ENCODE measurements around the gene TRIM41. TPM values are rescaled to one million over a fixed set of nuclear protein-coding genes. Genes with fewer than 3 reads are reported as not detected.

TRIM41 gene
- total RNA-seq, 4 donors from 2014 or later: 17.9 to 23.9 (median 18.7) TPM

DNA sequence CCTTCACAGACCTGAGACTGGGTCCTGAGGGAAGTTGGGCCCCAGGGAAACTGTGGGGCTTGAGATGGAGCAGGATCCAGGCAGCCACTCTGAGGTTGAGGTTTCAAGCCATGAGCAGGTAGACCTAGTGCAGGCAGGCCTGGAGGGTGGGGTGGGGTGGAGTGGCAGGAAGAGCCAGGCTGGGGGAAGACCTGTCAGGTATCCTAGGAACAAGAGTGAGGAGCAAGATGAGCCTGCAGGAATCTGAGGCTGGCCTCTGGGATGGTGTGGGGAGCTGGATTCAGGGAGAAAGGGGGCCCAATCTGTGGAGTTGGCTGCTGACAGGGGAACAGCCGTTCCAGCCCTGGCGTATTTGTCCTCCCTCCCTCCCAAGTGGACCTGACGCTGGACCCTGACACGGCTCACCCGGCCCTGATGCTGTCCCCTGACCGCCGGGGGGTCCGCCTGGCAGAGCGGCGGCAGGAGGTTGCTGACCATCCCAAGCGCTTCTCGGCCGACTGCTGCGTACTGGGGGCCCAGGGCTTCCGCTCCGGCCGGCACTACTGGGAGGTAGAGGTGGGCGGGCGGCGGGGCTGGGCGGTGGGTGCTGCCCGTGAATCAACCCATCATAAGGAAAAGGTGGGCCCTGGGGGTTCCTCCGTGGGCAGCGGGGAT lies 10.8 kb downstream of the TRIM41 start:
- no peak for DNase-seq
- TF ChIP-seq, protein P1, sequence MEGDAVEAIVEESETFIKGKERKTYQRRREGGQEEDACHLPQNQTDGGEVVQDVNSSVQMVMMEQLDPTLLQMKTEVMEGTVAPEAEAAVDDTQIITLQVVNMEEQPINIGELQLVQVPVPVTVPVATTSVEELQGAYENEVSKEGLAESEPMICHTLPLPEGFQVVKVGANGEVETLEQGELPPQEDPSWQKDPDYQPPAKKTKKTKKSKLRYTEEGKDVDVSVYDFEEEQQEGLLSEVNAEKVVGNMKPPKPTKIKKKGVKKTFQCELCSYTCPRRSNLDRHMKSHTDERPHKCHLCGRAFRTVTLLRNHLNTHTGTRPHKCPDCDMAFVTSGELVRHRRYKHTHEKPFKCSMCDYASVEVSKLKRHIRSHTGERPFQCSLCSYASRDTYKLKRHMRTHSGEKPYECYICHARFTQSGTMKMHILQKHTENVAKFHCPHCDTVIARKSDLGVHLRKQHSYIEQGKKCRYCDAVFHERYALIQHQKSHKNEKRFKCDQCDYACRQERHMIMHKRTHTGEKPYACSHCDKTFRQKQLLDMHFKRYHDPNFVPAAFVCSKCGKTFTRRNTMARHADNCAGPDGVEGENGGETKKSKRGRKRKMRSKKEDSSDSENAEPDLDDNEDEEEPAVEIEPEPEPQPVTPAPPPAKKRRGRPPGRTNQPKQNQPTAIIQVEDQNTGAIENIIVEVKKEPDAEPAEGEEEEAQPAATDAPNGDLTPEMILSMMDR (IDR thresholded peaks at IDR 0.05): no peak
- TF ChIP-seq POLR2A (IDR thresholded peaks at IDR 0.05): no peak
- no peak for TF ChIP-seq EP300 (IDR thresholded peaks at IDR 0.05; ENCODE audit: low read depth)
- no peak for TF ChIP-seq POLR2AphosphoS5 (IDR thresholded peaks at IDR 0.05)
- Histone ChIP-seq H3K9me3 (no peaks in the 10 kb centered on the region), H3K27ac (no peak overlapping the region), H3K4me3 (no peak overlapping the region), H3K4me1 (no peaks in the 10 kb centered on the region), H3K36me3 (peaks cover 0 to 48% (median 23%) of the 10 kb centered on the region in 4 donors), H3K27me3 (no peaks in the 10 kb centered on the region)
- intact Hi-C loops (cut with DNase I; ENCODE audit: low total_unique reads): no loop called here
- in situ Hi-C loops (cut with MboI; ENCODE audit: low pct_ligation_motif_present in 1 of 4, low pct_unique_long_range_greater_than_20kb in 1 of 4, low sequenced_read_pairs in 3 of 4): no loop called here
- WGBS, 2 donors (ENCODE audit: low coverage in 1 of 2): 88% methylated on average over 24 of the region's 24 CpGs; no CpG with 5 or more reads in 1 of the 2 donors

DNA sequence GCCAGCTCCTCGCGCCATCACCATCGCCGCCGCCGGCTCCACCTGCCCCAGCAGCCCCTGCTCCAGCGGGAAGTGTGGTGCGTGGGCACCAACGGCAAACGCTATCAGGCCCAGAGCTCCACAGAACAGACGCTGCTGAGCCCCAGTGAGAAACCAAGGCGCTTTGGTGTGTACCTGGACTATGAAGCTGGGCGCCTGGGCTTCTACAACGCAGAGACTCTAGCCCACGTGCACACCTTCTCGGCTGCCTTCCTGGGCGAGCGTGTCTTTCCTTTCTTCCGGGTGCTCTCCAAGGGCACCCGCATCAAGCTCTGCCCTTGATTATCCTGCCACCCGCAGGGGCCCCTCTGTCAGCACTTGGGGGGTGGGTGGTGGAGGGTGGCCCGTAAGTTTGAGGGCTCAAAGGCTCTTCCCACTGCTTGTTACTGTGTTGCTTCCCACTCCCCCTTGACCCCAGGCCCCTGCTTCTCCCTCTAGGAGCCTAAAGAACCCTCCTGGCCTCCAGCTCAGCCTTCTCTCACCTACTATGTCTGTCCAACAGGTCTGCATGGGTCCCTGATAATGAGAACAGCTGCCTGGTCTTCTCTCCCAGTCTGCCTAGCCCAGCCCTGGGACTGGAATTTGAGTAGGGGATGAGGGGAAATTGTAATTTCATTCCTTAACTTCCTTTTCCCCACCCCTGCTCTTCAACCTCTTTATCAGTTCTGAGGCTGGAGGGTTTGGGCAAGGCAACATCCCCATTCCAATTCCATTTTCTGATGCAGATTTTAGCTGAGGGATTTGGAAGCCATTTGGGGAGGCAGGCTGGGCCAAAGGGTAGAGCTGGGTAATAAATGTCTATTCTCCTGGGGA lies 11.6 kb downstream of the TRIM41 start:
- 89% methylated on average over 22 of the region's 22 CpGs; no CpG with 5 or more reads in 1 of the 2 donors for WGBS, 2 donors (ENCODE audit: low coverage in 1 of 2)
- no peak for TF ChIP-seq EP300 (IDR thresholded peaks at IDR 0.05; ENCODE audit: low read depth)
- TF ChIP-seq POLR2AphosphoS5 (IDR thresholded peaks at IDR 0.05): no peak
- TF ChIP-seq, protein P1 (IDR thresholded peaks at IDR 0.05): no peak
- TF ChIP-seq POLR2A (IDR thresholded peaks at IDR 0.05): no peak
- Histone ChIP-seq H3K27ac (no peak overlapping the region), H3K36me3 (peaks cover 0 to 56% (median 27%) of the 10 kb centered on the region in 4 donors), H3K9me3 (no peaks in the 10 kb centered on the region), H3K4me3 (no peak overlapping the region), H3K4me1 (no peaks in the 10 kb centered on the region), H3K27me3 (no peaks in the 10 kb centered on the region)
- intact Hi-C loops (cut with DNase I; ENCODE audit: low total_unique reads): no loop called here
- in situ Hi-C loops (cut with MboI; ENCODE audit: low pct_ligation_motif_present in 1 of 4, low pct_unique_long_range_greater_than_20kb in 1 of 4, low sequenced_read_pairs in 3 of 4): no loop called here
- no peak for DNase-seq

DNA sequence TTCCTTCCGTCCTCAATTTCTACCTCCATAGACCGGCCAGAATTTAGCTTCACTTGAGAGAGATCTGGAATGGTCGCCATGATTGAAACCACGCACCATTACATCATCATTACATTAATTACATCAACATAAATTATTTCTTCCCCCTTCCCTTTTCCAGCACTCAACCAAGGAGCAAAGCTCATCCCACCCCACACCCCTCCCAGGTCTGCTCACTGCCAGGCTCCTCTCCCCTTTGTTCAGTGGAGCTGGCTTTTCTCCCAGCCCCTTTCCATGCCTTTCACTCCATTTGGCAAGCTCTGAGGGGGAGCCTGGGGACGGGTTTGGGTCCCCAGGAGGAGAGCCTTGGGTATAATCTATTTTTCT lies 12.2 kb downstream of the TRIM41 start:
- in situ Hi-C loops (cut with MboI; ENCODE audit: low pct_ligation_motif_present in 1 of 4, low pct_unique_long_range_greater_than_20kb in 1 of 4, low sequenced_read_pairs in 3 of 4): no loop called here
- no peak overlapping the region for H3K4me3 ChIP-seq
- DNase-seq: no peak
- no peaks in the 10 kb centered on the region for H3K27me3 ChIP-seq
- 80 to 89% methylated on average over 5 of the region's 5 CpGs for WGBS, 2 donors (ENCODE audit: low coverage in 1 of 2)
- TF ChIP-seq POLR2A (IDR thresholded peaks at IDR 0.05) (no peak), EP300 (IDR thresholded peaks at IDR 0.05; ENCODE audit: low read depth) (no peak), POLR2AphosphoS5 (IDR thresholded peaks at IDR 0.05) (no peak)
- TF ChIP-seq, protein P1 (IDR thresholded peaks at IDR 0.05): no peak
- H3K36me3 ChIP-seq: peaks cover 0 to 61% (median 30%) of the 10 kb centered on the region in 4 donors
- intact Hi-C loops (cut with DNase I; ENCODE audit: low total_unique reads): no loop called here
- no peaks in the 10 kb centered on the region for H3K4me1 ChIP-seq
- no peak overlapping the region for H3K27ac ChIP-seq
- no peaks in the 10 kb centered on the region for H3K9me3 ChIP-seq

DNA sequence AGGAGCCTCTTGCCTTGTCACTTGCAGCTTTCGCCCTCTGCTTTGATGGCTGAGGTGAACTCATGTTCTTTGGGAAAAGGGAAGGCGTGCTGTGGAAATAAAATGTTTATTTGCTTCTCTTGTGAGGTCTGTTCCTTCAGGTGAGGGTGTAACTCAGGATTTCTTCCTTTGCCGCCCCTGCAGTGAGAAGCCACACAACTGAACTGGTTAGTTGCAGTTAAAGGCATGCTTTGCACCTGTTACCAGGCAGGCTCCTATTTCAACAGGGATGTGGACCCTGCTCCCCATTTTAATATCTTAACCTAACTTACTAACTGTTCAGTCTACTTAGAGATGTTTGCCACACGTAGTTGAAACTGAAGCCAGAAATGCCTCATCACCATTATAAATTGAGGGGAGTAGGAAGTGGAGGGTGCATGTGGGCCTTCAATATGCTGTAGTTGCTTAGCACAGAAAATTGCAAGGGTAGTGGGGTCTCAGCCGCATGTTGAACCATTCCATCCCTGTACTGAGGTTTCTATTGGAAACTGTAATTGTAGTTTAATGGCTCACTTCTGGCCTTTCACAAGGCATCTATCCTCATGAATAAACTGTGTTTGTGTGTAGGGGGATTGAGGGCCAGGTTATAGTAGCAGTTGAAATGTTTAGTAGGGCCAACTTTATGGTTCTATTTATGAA lies 12.7 kb downstream of the TRIM41 start:
- intact Hi-C loops (cut with DNase I; ENCODE audit: low total_unique reads): no loop called here

More for the DNA sequence above, 12.7 kb downstream of the TRIM41 start:
- Histone ChIP-seq H3K27ac (no peak overlapping the region), H3K4me1 (peaks cover 0 to 5% (median 0%) of the 10 kb centered on the region in 4 donors), H3K27me3 (no peaks in the 10 kb centered on the region), H3K4me3 (no peak overlapping the region), H3K36me3 (peaks cover 0 to 60% (median 32%) of the 10 kb centered on the region in 4 donors), H3K9me3 (no peaks in the 10 kb centered on the region)
- whole genome bisulfite sequencing, 2 donors (ENCODE audit: low coverage in 1 of 2): 77 to 100% methylated on average over 2 to 5 of the region's 5 CpGs
- TF ChIP-seq, protein P1 (IDR thresholded peaks at IDR 0.05): no peak
- no peak for TF ChIP-seq POLR2A (IDR thresholded peaks at IDR 0.05)
- no peak for TF ChIP-seq EP300 (IDR thresholded peaks at IDR 0.05; ENCODE audit: low read depth)
- TF ChIP-seq POLR2AphosphoS5 (IDR thresholded peaks at IDR 0.05): no peak
- no peak for DNase-seq
- in situ Hi-C loops (cut with MboI; ENCODE audit: low pct_ligation_motif_present in 1 of 4, low pct_unique_long_range_greater_than_20kb in 1 of 4, low sequenced_read_pairs in 3 of 4): no loop called here

All from transverse colon (tissue), 4 donors.